Measurements from ENCODE around the gene SLC38A10. TPM values are rescaled to one million over a fixed set of nuclear protein-coding genes. Genes with fewer than 3 reads are reported as not detected.

SLC38A10 gene
- polyA plus RNA-seq, 1 donor (not counting 4 experiments of a cell fraction or from before 2014, with no cell fraction given) = 16.8 TPM

DNA sequence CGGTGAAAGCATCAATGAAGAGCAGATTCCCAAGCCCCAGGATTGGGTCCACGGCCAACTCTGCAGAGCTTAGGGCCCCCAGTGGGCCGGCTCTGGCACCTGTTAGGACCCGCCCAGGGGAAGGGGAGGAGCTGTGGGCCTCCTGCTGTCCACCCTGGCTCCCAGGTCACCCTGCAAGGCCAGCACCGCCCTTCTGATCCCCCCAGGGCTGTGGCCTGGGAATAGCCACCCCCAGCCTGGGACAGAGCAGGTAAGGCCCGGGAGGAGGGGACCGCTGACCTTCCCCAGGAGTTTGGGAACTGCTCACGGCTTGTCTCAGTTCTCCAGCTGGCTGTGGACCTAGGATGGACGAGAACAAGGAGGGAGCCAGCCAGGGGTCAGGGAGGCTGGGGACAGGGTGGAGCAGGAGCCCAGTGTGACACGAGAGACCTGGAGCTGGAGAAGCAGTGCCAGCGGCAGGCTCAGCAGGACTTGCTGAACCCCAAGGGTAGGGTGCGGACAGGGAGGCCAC lies 39.3 kb upstream of the SLC38A10 start:
- no peak overlapping the region for H2AFZ ChIP-seq (ENCODE audit: control insufficient read depth, low read length)
- TF ChIP-seq, protein P1, sequence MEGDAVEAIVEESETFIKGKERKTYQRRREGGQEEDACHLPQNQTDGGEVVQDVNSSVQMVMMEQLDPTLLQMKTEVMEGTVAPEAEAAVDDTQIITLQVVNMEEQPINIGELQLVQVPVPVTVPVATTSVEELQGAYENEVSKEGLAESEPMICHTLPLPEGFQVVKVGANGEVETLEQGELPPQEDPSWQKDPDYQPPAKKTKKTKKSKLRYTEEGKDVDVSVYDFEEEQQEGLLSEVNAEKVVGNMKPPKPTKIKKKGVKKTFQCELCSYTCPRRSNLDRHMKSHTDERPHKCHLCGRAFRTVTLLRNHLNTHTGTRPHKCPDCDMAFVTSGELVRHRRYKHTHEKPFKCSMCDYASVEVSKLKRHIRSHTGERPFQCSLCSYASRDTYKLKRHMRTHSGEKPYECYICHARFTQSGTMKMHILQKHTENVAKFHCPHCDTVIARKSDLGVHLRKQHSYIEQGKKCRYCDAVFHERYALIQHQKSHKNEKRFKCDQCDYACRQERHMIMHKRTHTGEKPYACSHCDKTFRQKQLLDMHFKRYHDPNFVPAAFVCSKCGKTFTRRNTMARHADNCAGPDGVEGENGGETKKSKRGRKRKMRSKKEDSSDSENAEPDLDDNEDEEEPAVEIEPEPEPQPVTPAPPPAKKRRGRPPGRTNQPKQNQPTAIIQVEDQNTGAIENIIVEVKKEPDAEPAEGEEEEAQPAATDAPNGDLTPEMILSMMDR (optimal IDR thresholded peaks at IDR 0.05 in 1 of 3, IDR thresholded peaks at IDR 0.05 in 1 of 3, conservative IDR thresholded peaks at IDR 0.05 in 1 of 3; ENCODE audit: extremely low read depth in 1 of 3, insufficient read depth in 2 of 3, low read length in 3 of 3) = no peak
- no peak for TF ChIP-seq EZH2 (IDR thresholded peaks at IDR 0.05; ENCODE audit: low read length)
- no peak overlapping the region for H3K27ac ChIP-seq (ENCODE audit: control insufficient read depth, insufficient read depth, low read length)
- no peaks in the 10 kb centered on the region for H3K9me3 ChIP-seq (ENCODE audit: control insufficient read depth, low read depth, low read length)
- H3K9ac ChIP-seq (ENCODE audit: control insufficient read depth, extremely low read depth, insufficient read depth, low read length) = no peak overlapping the region
- peaks cover 18% of the 10 kb centered on the region for H3K27me3 ChIP-seq (ENCODE audit: control insufficient read depth, extremely low read depth, insufficient read depth, low read length)
- no peaks in the 10 kb centered on the region for H4K20me1 ChIP-seq (ENCODE audit: control insufficient read depth, extremely low read depth, insufficient read depth, low read length)
- H3K4me2 ChIP-seq (ENCODE audit: control insufficient read depth, extremely low read depth, insufficient read depth, low read depth, low read length) = no peak overlapping the region
- no peaks in the 10 kb centered on the region for H3K9me1 ChIP-seq (ENCODE audit: control insufficient read depth, extremely low read depth, insufficient read depth, low read length)
- H3K36me3 ChIP-seq (ENCODE audit: control insufficient read depth in 2 of 2, extremely low read depth in 1 of 2, insufficient read depth in 2 of 2, low read length in 2 of 2) = no peaks in the 10 kb centered on the region
- no peak for DNase-seq (ENCODE audit: low read depth, low spot score)
- peaks cover 3% of the 10 kb centered on the region for H3K79me2 ChIP-seq (ENCODE audit: control insufficient read depth, insufficient read depth, low read length)
- peaks cover 24% of the 10 kb centered on the region for H3K4me1 ChIP-seq (ENCODE audit: control insufficient read depth, extremely low read depth, insufficient read depth, low read length)
- H3K4me3 ChIP-seq (ENCODE audit: control insufficient read depth in 2 of 3, extremely low read depth in 1 of 3, insufficient read depth in 2 of 3, low read depth in 1 of 3, low read length in 3 of 3) = no peak overlapping the region
- dilution Hi-C loops (cut with MboI; ENCODE audit: extremely low pct_ligation_motif_present, low sequenced_read_pairs) = no loop called here
- FAIRE-seq = no peak

DNA sequence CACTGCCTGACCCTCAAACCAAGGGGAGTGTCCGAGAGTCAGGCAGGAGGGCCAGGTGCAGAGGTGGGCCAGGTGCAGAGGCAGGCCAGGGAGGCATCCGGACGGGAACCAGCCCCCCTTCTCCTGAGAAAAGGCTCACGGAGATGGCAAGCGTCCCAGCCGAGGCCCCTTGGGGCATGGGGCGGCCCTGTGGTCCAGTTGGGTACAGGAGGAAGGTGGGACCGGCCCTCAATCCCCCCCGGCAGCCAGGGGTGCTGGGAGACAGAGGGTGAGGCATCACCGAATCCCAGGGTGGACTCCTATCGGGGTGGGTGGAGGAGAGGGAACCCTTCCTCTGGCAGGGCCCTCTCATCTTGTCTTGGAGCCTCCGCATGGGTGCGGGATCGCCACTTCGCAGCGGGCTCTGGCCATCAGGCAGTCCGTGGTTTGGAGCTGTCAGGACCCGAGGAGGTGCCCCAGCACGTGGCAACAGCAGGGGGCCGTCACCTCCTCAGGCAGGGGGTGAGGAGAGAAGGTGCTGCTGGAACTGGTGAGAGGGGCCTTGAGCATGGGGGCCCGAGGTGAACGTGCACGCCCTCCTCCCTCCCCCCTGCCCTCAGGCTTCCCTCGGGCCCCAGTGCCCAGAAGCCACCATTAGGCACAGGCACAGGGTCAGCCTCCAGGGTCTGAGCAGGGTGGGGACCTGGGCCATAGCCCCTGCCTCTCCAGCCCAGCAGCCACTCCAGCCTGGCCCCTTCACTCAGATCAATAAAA lies 38.7 kb upstream of the SLC38A10 start:
- dilution Hi-C loops (cut with MboI; ENCODE audit: extremely low pct_ligation_motif_present, low sequenced_read_pairs) = no loop called here
- no peak for DNase-seq (ENCODE audit: low read depth, low spot score)
- Histone ChIP-seq H4K20me1 (ENCODE audit: control insufficient read depth, extremely low read depth, insufficient read depth, low read length) (no peaks in the 10 kb centered on the region), H3K9ac (ENCODE audit: control insufficient read depth, extremely low read depth, insufficient read depth, low read length) (no peak overlapping the region), H2AFZ (ENCODE audit: control insufficient read depth, low read length) (no peak overlapping the region), H3K27ac (ENCODE audit: control insufficient read depth, insufficient read depth, low read length) (no peak overlapping the region), H3K27me3 (ENCODE audit: control insufficient read depth, extremely low read depth, insufficient read depth, low read length) (peaks cover 18% of the 10 kb centered on the region), H3K9me1 (ENCODE audit: control insufficient read depth, extremely low read depth, insufficient read depth, low read length) (no peaks in the 10 kb centered on the region), H3K4me3 (ENCODE audit: control insufficient read depth in 2 of 3, extremely low read depth in 1 of 3, insufficient read depth in 2 of 3, low read depth in 1 of 3, low read length in 3 of 3) (no peak overlapping the region), H3K4me2 (ENCODE audit: control insufficient read depth, extremely low read depth, insufficient read depth, low read depth, low read length) (no peak overlapping the region), H3K4me1 (ENCODE audit: control insufficient read depth, extremely low read depth, insufficient read depth, low read length) (peaks cover 30% of the 10 kb centered on the region), H3K79me2 (ENCODE audit: control insufficient read depth, insufficient read depth, low read length) (no peaks in the 10 kb centered on the region), H3K36me3 (ENCODE audit: control insufficient read depth in 2 of 2, extremely low read depth in 1 of 2, insufficient read depth in 2 of 2, low read length in 2 of 2) (no peaks in the 10 kb centered on the region), H3K9me3 (ENCODE audit: control insufficient read depth, low read depth, low read length) (no peaks in the 10 kb centered on the region)
- FAIRE-seq = no peak
- TF ChIP-seq, protein P1 (optimal IDR thresholded peaks at IDR 0.05 in 1 of 3, IDR thresholded peaks at IDR 0.05 in 1 of 3, conservative IDR thresholded peaks at IDR 0.05 in 1 of 3; ENCODE audit: extremely low read depth in 1 of 3, insufficient read depth in 2 of 3, low read length in 3 of 3) = no peak
